Activated CD4-positive, alpha-beta T cell treated with anti-CD3 and anti-CD28 coated beads for 4 hours (primary cell): Measurements from ENCODE around the gene RAB8A.

Source experiments
- DNase-seq, 2 donors: peaks; one replicate each; pipeline ENCODE4 v3.0.0-alpha.2; 2020

The RAB8A gene

GRCh38 chr19:16111160-16111908 is at the start of gene RAB8A:
Gene RAB8A (plus strand): TSS chr19:16111889. CDS start chr19:16111902, 13 bp downstream.
- DNase-seq = peak; percentile 98 to 99

GRCh38 chr19:16061943-16062342 is 49.7 kb upstream of the RAB8A start:
- DNase-seq = no peak

GRCh38 chr19:16062789-16063188 is 48.9 kb upstream of the RAB8A start:
- DNase-seq = peak; percentile 52 to 76

- DNase-seq = no peak
Observed at GRCh38 chr19:16064209-16064889, 47.3 kb upstream of the RAB8A start.

GRCh38 chr19:16066611-16067104 is 45.0 kb upstream of the RAB8A start:
- DNase-seq = peak; percentile 42 to 54

GRCh38 chr19:16067205-16067938 is 44.3 kb upstream of the RAB8A start:
- DNase-seq = no peak

- DNase-seq = no peak
Observed at GRCh38 chr19:16068696-16069259, 42.9 kb upstream of the RAB8A start.

GRCh38 chr19:16069813-16070365 is 41.8 kb upstream of the RAB8A start:
- DNase-seq = no peak

GRCh38 chr19:16070366-16070990 is 41.2 kb upstream of the RAB8A start:
- peak; percentile 79 to 89 for DNase-seq

- no peak for DNase-seq
Observed at GRCh38 chr19:16071072-16071691, 40.5 kb upstream of the RAB8A start.

GRCh38 chr19:16073481-16073880 is 38.2 kb upstream of the RAB8A start:
- no peak for DNase-seq

- DNase-seq = no peak
Observed at GRCh38 chr19:16073988-16074387, 37.7 kb upstream of the RAB8A start.

- no peak for DNase-seq
Observed at GRCh38 chr19:16074488-16075365, 37.0 kb upstream of the RAB8A start.

- DNase-seq = no peak
Observed at GRCh38 chr19:16075430-16076153, 36.1 kb upstream of the RAB8A start.

- peak; percentile 71 to 79 for DNase-seq
Observed at GRCh38 chr19:16076154-16076957, 35.3 kb upstream of the RAB8A start, which contains the start of gene TPM4. Gene TPM4 (plus strand): TSS chr19:16076495. CDS start chr19:16076566, 71 bp downstream.

GRCh38 chr19:16076958-16077611 is 34.6 kb upstream of the RAB8A start:
- DNase-seq = peak; percentile 23 to 33

- peak in 1 of 2 donors; percentile 29 for DNase-seq
Observed at GRCh38 chr19:16077984-16078758, 33.5 kb upstream of the RAB8A start.
